CD14-positive monocyte (primary cell): ENCODE results near the gene ABCC4. TPM values are rescaled to one million over a fixed set of nuclear protein-coding genes. Genes with fewer than 3 reads are reported as not detected.

Experiments
- DNase-seq, 3 donors: peaks; one replicate each; pipeline ENCODE4 v3.0.0-alpha.2; 2011 to 2022
- H2AFZ ChIP-seq: 2 replicates; pipeline ENCODE4 v1.6.0; 2012; ENCODE audit warnings: mild to moderate bottlenecking, low read depth, low read length, inconsistent platforms; ENCODE audit not compliant: insufficient read depth, poor library complexity, severe bottlenecking
- H3K27ac ChIP-seq, 2 donors: 1 replicate in 1 of 2; 2 replicates in 1 of 2; pipeline ENCODE4 v1.5.1; 2012 to 2013; ENCODE audit warnings: low read length in 2 of 2, control low read depth in 1 of 2, inconsistent platforms in 1 of 2, low read depth in 1 of 2, mild to moderate bottlenecking in 1 of 2
- H3K27me3 ChIP-seq, 2 donors: one replicate each; pipeline versions ENCODE4 v1.6.0 to v1.6.1; 2011 to 2013; ENCODE audit warnings: low read length in 2 of 2; ENCODE audit not compliant: control insufficient read depth in 2 of 2, insufficient read depth in 2 of 2
- H3K36me3 ChIP-seq, 2 donors: replicated peaks in 1 of 2; 1 replicate in 1 of 2; 2 replicates in 1 of 2; pipeline versions ENCODE4 v1.5.1 to v1.6.1; 2012 to 2013; ENCODE audit warnings: low read length in 2 of 2, control low read depth in 1 of 2, inconsistent platforms in 1 of 2, mild to moderate bottlenecking in 1 of 2; ENCODE audit not compliant: insufficient read depth in 2 of 2, control insufficient read depth in 1 of 2
- H3K4me1 ChIP-seq, 2 donors: 1 replicate in 1 of 2; 2 replicates in 1 of 2; pipeline versions ENCODE4 v1.5.1 to v1.6.1; 2012 to 2013; ENCODE audit warnings: low read length in 2 of 2, control low read depth in 1 of 2, inconsistent platforms in 1 of 2, mild to moderate bottlenecking in 1 of 2, moderate library complexity in 1 of 2; ENCODE audit not compliant: insufficient read depth in 2 of 2, control insufficient read depth in 1 of 2
- H3K4me2 ChIP-seq: replicated peaks from 2 replicates; pipeline ENCODE3; 2012; ENCODE audit warnings: low read length, moderate library complexity, mild to moderate bottlenecking; ENCODE audit not compliant: poor library complexity, severe bottlenecking; ENCODE audit errors: extremely low read depth
- H3K4me3 ChIP-seq, 3 experiments: fragments of 200-600 bp in 1 of 3; sonication (generic) in 1 of 3; replicated peaks in 1 of 3; 1 replicate in 2 of 3; 2 replicates in 1 of 3; pipeline ENCODE4 v1.5.1; 2011 to 2013; ENCODE audit warnings: low read length in 3 of 3, mild to moderate bottlenecking in 3 of 3, control low read depth in 2 of 3, low read depth in 2 of 3, inconsistent platforms in 1 of 3, moderate library complexity in 1 of 3
- H3K79me2 ChIP-seq: 2 replicates; pipeline ENCODE4 v1.6.0; 2012; ENCODE audit warnings: mild to moderate bottlenecking, control low read depth, inconsistent platforms, low read length, moderate library complexity; ENCODE audit not compliant: insufficient read depth
- H3K9ac ChIP-seq: 2 replicates; pipeline ENCODE4 v1.6.0; 2017; ENCODE audit warnings: low read length, mild to moderate bottlenecking; ENCODE audit not compliant: insufficient read depth, poor library complexity, severe bottlenecking
- H3K9me3 ChIP-seq, 2 donors: replicated peaks in 1 of 2; 1 replicate in 1 of 2; 2 replicates in 1 of 2; pipeline versions ENCODE4 v1.5.1 to v1.6.1; 2012 to 2013; ENCODE audit warnings: low read length in 2 of 2, control low read depth in 1 of 2; ENCODE audit not compliant: control insufficient read depth in 1 of 2, insufficient read depth in 1 of 2
- H4K20me1 ChIP-seq: 2 replicates; pipeline ENCODE4 v1.6.0; 2012; ENCODE audit warnings: mild to moderate bottlenecking, low read length, control low read depth, moderate library complexity; ENCODE audit not compliant: insufficient read depth
- H3K27ac Mint-ChIP-seq, 7 donors: one replicate each; pipeline ENCODE4 v1.8.0; 2020; ENCODE audit warnings: mild to moderate bottlenecking in 7 of 7, mixed read lengths in 7 of 7, moderate library complexity in 6 of 7, inconsistent platforms in 2 of 7
- H3K27me3 Mint-ChIP-seq, 3 donors: one replicate each; pipeline ENCODE4 v1.8.0; 2021 to 2022; ENCODE audit warnings: low read depth in 3 of 3, mild to moderate bottlenecking in 3 of 3, mixed read lengths in 3 of 3, moderate library complexity in 3 of 3, inconsistent platforms in 1 of 3
- H3K36me3 Mint-ChIP-seq, 2 donors: one replicate each; pipeline ENCODE4 v1.8.0; 2020; ENCODE audit warnings: mixed read lengths in 2 of 2, inconsistent platforms in 1 of 2, mild to moderate bottlenecking in 1 of 2
- H3K4me1 Mint-ChIP-seq: one replicate; pipeline ENCODE4 v1.8.0; 2020; ENCODE audit warnings: mild to moderate bottlenecking, mixed read lengths
- H3K4me3 Mint-ChIP-seq, 2 donors: one replicate each; pipeline ENCODE4 v1.8.0; 2020; ENCODE audit warnings: mild to moderate bottlenecking in 2 of 2, mixed read lengths in 2 of 2, moderate library complexity in 1 of 2
- H3K9me3 Mint-ChIP-seq, 7 donors: one replicate each; pipeline ENCODE4 v1.8.0; 2020 to 2022; ENCODE audit warnings: mixed read lengths in 7 of 7, mild to moderate bottlenecking in 6 of 7, moderate library complexity in 6 of 7, inconsistent platforms in 2 of 7
- CTCF ChIP-seq: fragments of 200-600 bp; IDR thresholded peaks from one replicate; pipeline ENCODE4 v1.8.0; 2022; ENCODE audit warnings: antibody characterized with exemption, mild to moderate bottlenecking
- WGBS: methylation state at CpG from one replicate; pipeline ENCODE4 v1.1.5; 2013; ENCODE audit warnings: missing lambda C conversion rate; ENCODE audit not compliant: insufficient coverage; 5-methylcytosine and 5-hydroxymethylcytosine counted together
- intact Hi-C, 2 donors: fragments of 100-400 bp; cut with micrococcal nuclease; formaldehyde crosslinking; loops; one replicate each; pipeline versions ENCODE4 v1.15.0 to v1.15.1; 2023
- polyA plus RNA-seq, 3 donors: library from polyadenylated mRNA; depleted of rRNA in 1 of 3; unstranded in 2 of 3; stranded (reverse) in 1 of 3; fragments of 300-500 nt in 2 of 3; fragments of >200 nt in 1 of 3; fragmentation: Illumina TruSeq in 2 of 3; gene quantifications; 1 replicate in 2 of 3; 2 replicates in 1 of 3; pipeline ENCODE4 v1.2.3, GENCODE V29; 2012 to 2021

The ABCC4 gene
- polyA plus RNA-seq, 3 donors: 0.96 to 2.5 (median 1.7) TPM

DNA sequence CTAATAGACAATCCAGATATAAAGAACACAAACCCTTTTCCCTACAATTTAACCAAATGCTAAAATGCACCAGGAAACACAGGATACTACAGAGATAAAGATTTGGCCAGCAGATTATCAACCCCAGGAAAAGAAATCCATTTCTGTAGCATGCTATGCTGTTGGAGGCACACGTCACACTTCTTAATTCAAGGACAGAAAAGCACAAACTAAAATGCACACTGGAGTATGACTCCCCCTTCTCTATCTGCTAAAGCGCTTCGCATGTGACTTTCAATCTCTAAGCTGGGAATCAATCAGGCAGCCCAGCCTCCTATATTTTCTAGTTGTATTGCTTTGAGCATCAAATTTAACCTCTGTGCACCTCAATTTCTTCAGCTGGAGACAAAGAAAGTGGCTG, 22.2 kb downstream of the ABCC4 start:
- WGBS: 100% methylated on average over 2 of the region's 3 CpGs
- Histone ChIP-seq H3K4me2 (no peak overlapping the region), H3K36me3 (no peaks in the 10 kb centered on the region), H3K79me2 (no peaks in the 10 kb centered on the region), H3K27ac (no peak overlapping the region), H3K9ac (no peak overlapping the region), H3K9me3 (no peaks in the 10 kb centered on the region), H4K20me1 (no peaks in the 10 kb centered on the region), H3K4me3 (no peak overlapping the region), H3K4me1 (no peaks in the 10 kb centered on the region), H2AFZ (no peak overlapping the region), H3K27me3 (no peaks in the 10 kb centered on the region)
- Mint-ChIP-seq H3K36me3 (no peaks in the 10 kb centered on the region), H3K9me3 (peaks cover 0 to 3% (median 0%) of the 10 kb centered on the region in 7 donors), H3K4me1 (no peaks in the 10 kb centered on the region), H3K27me3 (peaks cover 0 to 2% (median 0%) of the 10 kb centered on the region in 3 donors), H3K27ac (no peak overlapping the region), H3K4me3 (no peak overlapping the region)
- no peak for DNase-seq
- intact Hi-C loops: no loop called here
- no peak for TF ChIP-seq CTCF

- H3K4me1 Mint-ChIP-seq: peaks cover 12% of the 10 kb centered on the region
- H3K4me3 ChIP-seq: no peak overlapping the region
- H3K27me3 ChIP-seq: no peaks in the 10 kb centered on the region
- no peaks in the 10 kb centered on the region for H4K20me1 ChIP-seq
- no peaks in the 10 kb centered on the region for H3K27me3 Mint-ChIP-seq
- H3K79me2 ChIP-seq: no peaks in the 10 kb centered on the region
- DNase-seq: no peak
- intact Hi-C loops: no loop called here
- no peak overlapping the region for H3K9ac ChIP-seq
- no peaks in the 10 kb centered on the region for H3K36me3 Mint-ChIP-seq
- no peak overlapping the region for H3K27ac ChIP-seq
- H3K4me3 Mint-ChIP-seq: no peak overlapping the region
- no peak overlapping the region for H3K4me2 ChIP-seq
- H3K9me3 Mint-ChIP-seq: peaks cover 0 to 8% (median 1%) of the 10 kb centered on the region in 7 donors
- H3K9me3 ChIP-seq: no peaks in the 10 kb centered on the region
- WGBS: 83% methylated on average over 1 of the region's 4 CpGs
- no peak overlapping the region for H2AFZ ChIP-seq
- no peak for TF ChIP-seq CTCF
- no peak overlapping the region for H3K27ac Mint-ChIP-seq
- H3K36me3 ChIP-seq: no peaks in the 10 kb centered on the region
- peaks cover 11 to 12% of the 10 kb centered on the region in 2 donors for H3K4me1 ChIP-seq
These were observed 25.2 kb downstream of the ABCC4 start for GRCh38 chr13:95276037-95276505.
